Suprapubic skin (tissue), 3 donors: ENCODE measurements around the gene PRRX1.

Experiments
- CTCF ChIP-seq, 2 donors: fragments of 200-600 bp in 1 of 2; fragments of 450-650 bp in 1 of 2; sonication (generic) in 1 of 2; IDR thresholded peaks; one replicate each; pipeline ENCODE4 v1.5.1; 2016 to 2019; ENCODE audit warnings: antibody characterized with exemption in 2 of 2, mild to moderate bottlenecking in 1 of 2, moderate library complexity in 1 of 2
- EP300 ChIP-seq: sonication (generic); formaldehyde crosslinking; IDR thresholded peaks from one replicate; pipeline ENCODE4 v1.6.1; 2017; ENCODE audit warnings: antibody characterized with exemption

GRCh38 chr1:170730438-170730837 is 66.5 kb downstream of the PRRX1 start:
- TF ChIP-seq CTCF (IDR thresholded peaks at IDR 0.05): no peak
- TF ChIP-seq EP300: no peak
